Breast epithelium (tissue), 3 donors: ENCODE results near the gene ZDHHC24.
"Not testable (repeated sequence)": the region's sequence is repeated elsewhere in the genome, so short reads cannot be mapped to it uniquely, and the experiment has no call there.

Source experiments
- CTCF ChIP-seq, 3 donors: fragments of 450-650 bp; IDR thresholded peaks; one replicate each; pipeline ENCODE4 v1.5.1; 2016 to 2017; ENCODE audit warnings: antibody characterized with exemption in 3 of 3, mild to moderate bottlenecking in 3 of 3, moderate library complexity in 3 of 3
- POLR2A ChIP-seq: fragments of 450-650 bp; IDR thresholded peaks from one replicate; pipeline ENCODE4 v1.6.1; 2016; ENCODE audit warnings: antibody characterized with exemption, mild to moderate bottlenecking, moderate library complexity
- POLR2AphosphoS5 ChIP-seq, 3 donors: sonication (generic); formaldehyde crosslinking; IDR thresholded peaks; one replicate each; pipeline ENCODE4 v1.6.1; 2017; ENCODE audit warnings: antibody characterized with exemption in 3 of 3

DNA sequence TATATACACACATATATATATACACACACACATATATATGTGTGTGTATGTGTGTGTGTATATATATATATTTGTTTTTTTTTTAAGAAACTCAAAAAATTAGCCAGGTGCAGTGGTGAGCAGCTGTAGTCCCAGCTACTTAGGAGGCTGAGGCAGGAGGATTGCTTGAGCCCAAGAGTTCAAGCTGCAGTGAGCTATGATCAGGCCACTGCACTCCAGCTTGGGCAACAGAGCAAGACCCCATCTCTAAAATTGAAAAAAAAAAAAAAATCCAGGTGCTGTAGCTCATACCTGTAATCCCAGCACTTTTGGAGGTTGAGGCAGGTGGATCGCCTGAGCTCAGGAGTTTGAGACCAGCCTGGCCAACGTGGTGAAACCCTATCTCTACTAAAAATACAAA, 43.5 kb upstream of the ZDHHC24 start:
- not testable (repeated sequence) for TF ChIP-seq CTCF (IDR thresholded peaks at IDR 0.05); POLR2A; POLR2AphosphoS5 (IDR thresholded peaks at IDR 0.05)
